DND-41 (cell line): ENCODE measurements around the gene HEPACAM2.

ENCODE experiments used
- ATAC-seq: fragments of 200-7000 bp; cut with Tn5 transposase; 3 replicates; pipeline ENCODE4 v1.9.1; 2021; ENCODE audit warnings: low read depth; ENCODE audit not compliant: insufficient read depth
- DNase-seq: peaks from one replicate; pipeline ENCODE4 v3.0.0-alpha.2; 2020
- H2AFZ ChIP-seq: 2 replicates; pipeline ENCODE4 v1.6.0; 2012; ENCODE audit warnings: low read depth, low read length
- H3K27ac ChIP-seq: 2 replicates; pipeline ENCODE4 v1.5.1; 2012; ENCODE audit warnings: low read length, inconsistent platforms
- H3K27me3 ChIP-seq: fragments of 200-600 bp; sonication (generic); 2 replicates; pipeline ENCODE4 v1.6.0; 2012; ENCODE audit warnings: low read length, mild to moderate bottlenecking, inconsistent platforms; ENCODE audit not compliant: insufficient read depth, poor library complexity
- H3K36me3 ChIP-seq: 2 replicates; pipeline ENCODE4 v1.5.1; 2012; ENCODE audit warnings: low read length, inconsistent platforms; ENCODE audit not compliant: insufficient read depth
- H3K4me1 ChIP-seq: 2 replicates; pipeline ENCODE4 v1.5.1; 2012; ENCODE audit warnings: mild to moderate bottlenecking, low read length; ENCODE audit not compliant: insufficient read depth
- H3K4me2 ChIP-seq: 2 replicates; pipeline ENCODE4 v1.6.0; 2012; ENCODE audit warnings: mild to moderate bottlenecking, moderate library complexity, low read length, inconsistent platforms; ENCODE audit not compliant: insufficient read depth
- H3K4me3 ChIP-seq, 2 experiments: fragments of 200-600 bp in 1 of 2; shearing (Covaris generic) in 1 of 2; 2 replicates each; pipeline ENCODE4 v1.5.1; 2012 to 2016; ENCODE audit warnings: inconsistent platforms in 2 of 2, low read length in 2 of 2, mild to moderate bottlenecking in 2 of 2, low read depth in 1 of 2, moderate library complexity in 1 of 2
- H3K79me2 ChIP-seq: 2 replicates; pipeline ENCODE4 v1.6.0; 2012; ENCODE audit warnings: low read length, inconsistent platforms; ENCODE audit not compliant: insufficient read depth
- H3K9ac ChIP-seq: 2 replicates; pipeline ENCODE4 v1.6.0; 2012; ENCODE audit warnings: low read depth, mild to moderate bottlenecking, inconsistent platforms, low read length, moderate library complexity
- H3K9me3 ChIP-seq: 2 replicates; pipeline ENCODE4 v1.5.1; 2012; ENCODE audit warnings: low read length, moderate library complexity, mild to moderate bottlenecking, inconsistent platforms; ENCODE audit not compliant: insufficient read depth, severe bottlenecking
- H4K20me1 ChIP-seq: 2 replicates; pipeline ENCODE4 v1.6.0; 2012; ENCODE audit warnings: low read length; ENCODE audit not compliant: insufficient read depth
- EZH2 ChIP-seq: IDR thresholded peaks from 3 replicates; pipeline ENCODE4 v1.6.1; 2012; ENCODE audit warnings: borderline replicate concordance, low read depth, mild to moderate bottlenecking, moderate library complexity, low read length, inconsistent platforms; ENCODE audit not compliant: severe bottlenecking
- TF ChIP-seq, protein P1 (sequence below): IDR thresholded peaks from 2 replicates; pipeline ENCODE4 v1.5.1; 2012; ENCODE audit warnings: borderline replicate concordance, low read length, moderate library complexity, mild to moderate bottlenecking; ENCODE audit not compliant: poor library complexity, severe bottlenecking; ENCODE audit errors: extremely low read depth

HEPACAM2 gene

DNA sequence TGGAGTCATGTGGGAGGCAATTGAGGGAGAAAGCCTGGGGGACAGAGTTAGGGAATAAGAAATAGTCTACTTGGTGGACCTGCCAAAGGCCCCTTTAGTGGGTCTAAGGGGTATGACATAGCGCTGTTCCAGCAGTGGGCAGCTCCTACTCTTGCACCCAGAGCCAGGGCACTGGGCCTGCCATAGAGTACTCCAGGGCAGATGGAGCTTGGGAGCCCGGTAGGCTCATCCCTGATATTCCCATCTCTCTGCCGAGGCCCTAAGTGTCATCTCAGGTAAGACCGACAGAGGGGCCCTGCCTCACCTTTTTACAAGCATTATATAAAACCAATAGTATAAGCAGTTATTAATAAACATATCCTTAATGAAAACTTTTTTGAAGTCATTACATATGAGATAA, 87.7 kb downstream of the HEPACAM2 start:
- no peak overlapping the region for H3K27ac ChIP-seq
- ATAC-seq: no peak

More for the DNA sequence above, 87.7 kb downstream of the HEPACAM2 start:
- H3K4me1 ChIP-seq: no peaks in the 10 kb centered on the region
- peaks cover 73% of the 10 kb centered on the region for H3K36me3 ChIP-seq
- H4K20me1 ChIP-seq: no peaks in the 10 kb centered on the region
- DNase-seq: no peak
- H3K27me3 ChIP-seq: no peaks in the 10 kb centered on the region
- no peak overlapping the region for H2AFZ ChIP-seq
- no peak for TF ChIP-seq EZH2
- TF ChIP-seq, protein P1, sequence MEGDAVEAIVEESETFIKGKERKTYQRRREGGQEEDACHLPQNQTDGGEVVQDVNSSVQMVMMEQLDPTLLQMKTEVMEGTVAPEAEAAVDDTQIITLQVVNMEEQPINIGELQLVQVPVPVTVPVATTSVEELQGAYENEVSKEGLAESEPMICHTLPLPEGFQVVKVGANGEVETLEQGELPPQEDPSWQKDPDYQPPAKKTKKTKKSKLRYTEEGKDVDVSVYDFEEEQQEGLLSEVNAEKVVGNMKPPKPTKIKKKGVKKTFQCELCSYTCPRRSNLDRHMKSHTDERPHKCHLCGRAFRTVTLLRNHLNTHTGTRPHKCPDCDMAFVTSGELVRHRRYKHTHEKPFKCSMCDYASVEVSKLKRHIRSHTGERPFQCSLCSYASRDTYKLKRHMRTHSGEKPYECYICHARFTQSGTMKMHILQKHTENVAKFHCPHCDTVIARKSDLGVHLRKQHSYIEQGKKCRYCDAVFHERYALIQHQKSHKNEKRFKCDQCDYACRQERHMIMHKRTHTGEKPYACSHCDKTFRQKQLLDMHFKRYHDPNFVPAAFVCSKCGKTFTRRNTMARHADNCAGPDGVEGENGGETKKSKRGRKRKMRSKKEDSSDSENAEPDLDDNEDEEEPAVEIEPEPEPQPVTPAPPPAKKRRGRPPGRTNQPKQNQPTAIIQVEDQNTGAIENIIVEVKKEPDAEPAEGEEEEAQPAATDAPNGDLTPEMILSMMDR: no peak
- no peak overlapping the region for H3K4me3 ChIP-seq
- H3K79me2 ChIP-seq: no peaks in the 10 kb centered on the region
- peaks cover 8% of the 10 kb centered on the region for H3K9me3 ChIP-seq
- H3K9ac ChIP-seq: no peak overlapping the region
- no peak overlapping the region for H3K4me2 ChIP-seq
